ENCODE measurements around the gene ZNF652.
A peak's percentile ranks its signal among the peaks of the same experiment; 100 is the strongest.

ZNF652 gene

GRCh38 chr17:49361902-49362722 lies at the start of gene ZNF652:
ZNF652 (minus strand) TSS chr17:49362250; CDS start chr17:49317725, 44,525 bp downstream.
- DNase-seq (ENCODE audit: low read depth) = peak; percentile 90

- no peak for DNase-seq (ENCODE audit: low read depth)
These were observed 47.0 kb upstream of the ZNF652 start for GRCh38 chr17:49409066-49409465.

GRCh38 chr17:49407981-49408501 lies 46.0 kb upstream of the ZNF652 start:
- DNase-seq (ENCODE audit: low read depth) = peak; percentile 74

DNA sequence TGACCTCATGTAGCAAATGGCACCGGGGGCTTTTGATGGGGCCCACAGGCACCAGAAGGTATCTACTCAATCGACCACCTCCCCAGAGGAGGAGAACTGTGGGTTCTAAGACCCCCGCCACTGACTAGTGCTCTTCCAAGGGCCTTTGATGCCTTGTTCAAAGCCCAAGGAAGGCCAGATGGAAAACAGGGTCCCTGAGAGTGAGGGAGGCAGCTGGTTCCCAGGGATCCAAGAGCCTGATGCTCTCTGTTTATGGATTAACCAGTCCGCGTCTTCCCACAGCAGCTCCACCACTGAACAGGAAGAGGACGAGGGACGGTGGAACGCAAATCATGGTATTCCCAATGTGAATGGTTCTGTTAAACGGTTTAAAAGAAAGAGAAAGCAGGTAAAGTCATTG lies 45.0 kb upstream of the ZNF652 start:
- DNase-seq (ENCODE audit: low read depth) = no peak

GRCh38 chr17:49406421-49407061 lies 44.5 kb upstream of the ZNF652 start:
- DNase-seq (ENCODE audit: low read depth) = no peak

DNA sequence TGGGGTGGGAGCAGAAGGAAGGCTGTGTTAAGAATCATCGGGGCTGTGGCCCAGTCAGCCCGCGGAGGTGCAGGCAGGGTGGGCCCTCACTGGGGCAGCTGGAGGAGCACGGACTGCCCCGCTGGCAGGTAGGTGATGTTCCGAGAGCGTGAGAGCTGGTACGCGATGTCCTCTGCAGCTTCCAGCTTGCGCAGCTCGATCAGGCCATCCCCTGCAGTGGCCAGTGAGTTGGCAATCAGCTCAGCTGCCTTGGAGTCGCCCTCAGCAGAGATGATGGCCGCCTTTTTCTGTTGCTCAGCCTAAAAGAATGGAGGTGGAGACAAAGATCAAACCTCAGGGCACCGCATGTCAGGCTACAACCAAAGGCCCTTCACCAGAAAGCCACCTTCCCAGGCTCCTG lies 42.9 kb upstream of the ZNF652 start:
- DNase-seq (ENCODE audit: low read depth) = no peak

DNA sequence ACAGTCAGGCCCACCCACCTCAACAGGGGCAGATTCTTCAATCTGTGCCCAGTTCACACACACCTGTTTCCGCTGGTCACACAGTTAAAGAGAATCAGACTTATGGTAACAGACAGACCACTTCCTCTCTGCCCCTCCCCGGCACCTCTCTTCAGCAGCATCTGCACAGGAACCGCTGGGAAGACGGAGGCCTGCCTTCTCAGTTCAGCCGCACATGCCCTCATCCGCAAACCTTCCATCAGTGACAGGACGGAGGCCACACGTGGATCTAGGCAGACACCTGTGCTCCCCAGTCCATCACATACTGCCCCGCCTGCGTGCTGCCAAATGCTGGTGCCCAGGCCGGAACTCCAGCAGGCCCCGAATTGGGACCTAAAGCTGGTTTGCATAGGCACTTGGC lies 42.3 kb upstream of the ZNF652 start:
- DNase-seq (ENCODE audit: low read depth) = no peak

DNA sequence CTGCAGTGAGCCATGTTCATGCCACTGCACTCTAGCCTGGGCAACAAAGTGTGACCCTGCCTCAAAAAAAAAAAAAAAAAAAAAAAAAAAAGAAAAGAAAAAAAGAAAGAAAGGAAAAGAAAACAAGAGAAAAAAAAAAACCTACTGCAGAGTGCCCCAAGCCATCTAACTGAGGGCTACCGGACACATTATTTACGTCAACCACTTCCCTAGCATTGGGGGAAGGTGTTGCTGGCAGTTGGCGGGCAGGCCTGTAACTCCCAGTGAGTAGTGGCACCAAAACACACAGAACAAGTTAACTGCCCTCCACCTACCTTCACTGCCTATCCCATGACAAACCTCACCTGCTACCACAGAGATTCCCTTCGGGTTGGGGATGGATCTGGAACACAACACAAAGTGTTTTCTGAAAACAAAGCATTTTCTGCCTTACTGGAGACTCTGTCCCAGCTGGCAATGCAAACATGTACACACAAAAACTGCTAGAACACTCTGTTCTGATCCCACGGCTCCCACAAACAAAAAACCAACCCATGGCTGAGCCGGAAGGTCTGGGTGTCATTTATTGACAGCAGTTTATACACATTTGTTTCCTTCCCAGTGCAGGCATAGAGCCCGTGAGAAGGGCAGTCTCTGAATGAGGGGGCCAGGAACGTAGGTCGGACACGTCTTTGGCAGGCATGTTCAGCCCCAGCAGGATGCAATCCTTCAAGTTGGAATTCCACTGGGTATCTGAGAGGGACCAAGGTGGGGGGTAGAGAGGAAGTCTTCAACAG lies 41.7 kb upstream of the ZNF652 start:
- DNase-seq (ENCODE audit: low read depth) = no peak

DNA sequence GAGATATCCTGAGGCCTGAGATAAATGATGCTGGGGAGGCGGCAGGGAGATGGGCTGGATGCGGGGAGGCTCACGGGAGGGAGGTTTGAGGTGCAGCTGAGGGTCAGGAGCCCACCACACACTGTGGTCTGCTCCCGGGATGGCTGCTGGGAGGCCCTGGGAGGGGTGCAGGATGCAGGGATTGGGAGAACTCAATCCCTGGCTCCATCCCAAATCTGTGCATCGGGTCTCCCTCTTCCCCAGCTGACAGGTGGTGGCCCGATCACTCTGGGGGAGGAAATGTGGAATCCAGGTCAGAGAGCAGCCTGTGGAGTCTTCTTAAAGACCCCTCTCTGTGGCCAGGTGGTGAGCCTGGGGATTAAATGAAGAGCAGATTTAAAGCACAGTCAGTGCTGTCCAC lies 40.7 kb upstream of the ZNF652 start:
- DNase-seq (ENCODE audit: low read depth) = no peak

- no peak for DNase-seq (ENCODE audit: low read depth)
These were observed 40.0 kb upstream of the ZNF652 start for GRCh38 chr17:49401971-49402611.

DNA sequence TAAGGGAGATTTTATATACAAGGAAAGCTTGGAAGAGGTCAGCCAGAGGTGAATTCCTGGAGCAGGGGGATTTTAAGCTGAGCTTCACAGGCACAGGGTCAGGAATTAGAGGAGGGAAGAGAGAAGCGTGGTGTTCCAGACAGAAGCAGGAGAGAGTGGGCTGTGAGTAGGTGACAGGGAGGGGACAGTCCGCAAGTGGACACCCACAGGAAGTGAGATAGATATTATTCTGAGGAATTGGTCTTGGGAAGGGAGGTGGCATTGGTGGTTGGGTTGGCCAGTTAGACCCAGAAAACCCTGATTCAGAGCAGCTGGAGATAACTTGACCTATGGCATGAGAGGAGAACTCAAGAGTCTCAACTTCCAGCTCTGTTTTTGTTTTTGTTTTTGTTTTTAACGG lies 37.9 kb upstream of the ZNF652 start:
- no peak for DNase-seq (ENCODE audit: low read depth)

GRCh38 chr17:49397586-49397985 lies 35.5 kb upstream of the ZNF652 start:
- DNase-seq (ENCODE audit: low read depth) = no peak

- no peak for DNase-seq (ENCODE audit: low read depth)
These were observed 31.6 kb upstream of the ZNF652 start for GRCh38 chr17:49393491-49394255.

DNA sequence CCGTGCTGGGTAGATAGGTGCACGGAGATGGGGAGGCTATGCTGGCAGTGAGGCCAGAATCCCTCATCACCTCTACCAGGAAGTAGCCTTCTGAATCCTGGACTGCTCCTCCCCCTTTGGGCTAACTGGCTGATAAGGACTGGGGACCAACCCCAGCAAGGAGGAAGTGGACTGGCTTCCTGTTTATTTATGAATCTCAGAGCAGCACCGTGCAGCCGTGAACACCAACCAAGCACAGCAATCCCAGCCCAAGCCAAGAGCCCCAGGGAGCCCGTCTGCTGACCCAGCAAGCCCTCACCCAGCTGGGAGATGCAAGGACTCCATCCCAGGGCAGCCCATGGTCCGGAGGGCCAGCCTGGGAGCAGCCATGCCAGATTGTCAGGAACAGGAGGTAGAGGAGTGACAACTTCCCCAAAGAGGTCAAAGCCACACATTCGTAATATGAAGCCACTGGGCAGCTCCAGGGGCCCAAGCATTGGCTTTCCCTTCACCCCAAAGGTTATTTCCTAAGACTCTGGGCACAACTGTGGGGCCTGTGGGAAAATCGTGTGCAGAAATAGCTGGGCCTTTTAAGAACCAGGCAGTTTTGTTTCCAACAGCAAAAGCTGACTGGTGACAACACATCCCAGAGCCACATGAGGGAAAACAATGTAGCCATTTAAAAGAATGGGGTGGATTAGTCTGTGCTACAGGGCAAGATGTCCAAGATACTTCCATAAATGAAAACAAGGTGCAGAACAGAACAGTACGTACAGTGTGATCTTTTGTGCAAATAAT lies 28.7 kb upstream of the ZNF652 start:
- peak; percentile 39 for DNase-seq (ENCODE audit: low read depth)

DNA sequence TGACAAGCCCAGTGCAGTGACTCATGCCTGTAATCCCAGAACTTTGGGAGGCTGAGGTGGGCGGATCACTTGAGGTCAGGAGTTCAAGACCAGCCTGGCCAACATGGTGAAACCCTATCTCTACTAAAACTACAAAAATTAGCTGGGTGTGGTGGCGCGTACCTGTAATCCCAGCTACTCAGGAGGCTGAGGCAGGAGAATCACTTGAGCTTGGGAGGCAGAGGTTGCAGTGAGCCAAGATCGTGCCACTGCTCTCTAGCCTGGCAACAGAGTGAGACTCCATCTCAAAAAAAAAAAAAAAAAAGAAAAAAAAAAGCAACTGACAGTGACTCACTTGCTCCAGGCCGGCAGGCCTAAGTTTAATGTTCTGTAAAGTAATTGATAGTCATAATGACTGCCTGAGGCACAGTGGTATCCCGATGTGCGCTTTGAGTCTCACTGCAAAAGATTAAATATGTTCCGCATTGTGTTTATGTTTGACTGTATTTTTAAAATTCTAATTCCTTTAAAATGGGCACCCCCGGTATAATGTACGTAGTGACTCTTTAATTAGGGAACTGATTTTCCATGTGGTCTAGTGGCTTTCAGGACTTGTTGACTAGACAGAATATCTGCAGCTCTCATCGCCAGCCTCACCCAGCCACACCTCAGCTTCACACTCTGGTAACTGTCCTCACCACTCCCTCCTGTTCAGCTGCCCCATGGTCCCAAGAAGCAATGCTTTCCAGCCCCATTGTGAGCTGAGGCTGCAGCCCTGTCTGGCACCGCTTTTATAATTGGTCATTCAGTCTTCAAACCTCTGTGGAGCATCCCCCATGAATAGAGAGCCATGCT lies 27.7 kb upstream of the ZNF652 start:
- peak; percentile 86 for DNase-seq (ENCODE audit: low read depth)

DNA sequence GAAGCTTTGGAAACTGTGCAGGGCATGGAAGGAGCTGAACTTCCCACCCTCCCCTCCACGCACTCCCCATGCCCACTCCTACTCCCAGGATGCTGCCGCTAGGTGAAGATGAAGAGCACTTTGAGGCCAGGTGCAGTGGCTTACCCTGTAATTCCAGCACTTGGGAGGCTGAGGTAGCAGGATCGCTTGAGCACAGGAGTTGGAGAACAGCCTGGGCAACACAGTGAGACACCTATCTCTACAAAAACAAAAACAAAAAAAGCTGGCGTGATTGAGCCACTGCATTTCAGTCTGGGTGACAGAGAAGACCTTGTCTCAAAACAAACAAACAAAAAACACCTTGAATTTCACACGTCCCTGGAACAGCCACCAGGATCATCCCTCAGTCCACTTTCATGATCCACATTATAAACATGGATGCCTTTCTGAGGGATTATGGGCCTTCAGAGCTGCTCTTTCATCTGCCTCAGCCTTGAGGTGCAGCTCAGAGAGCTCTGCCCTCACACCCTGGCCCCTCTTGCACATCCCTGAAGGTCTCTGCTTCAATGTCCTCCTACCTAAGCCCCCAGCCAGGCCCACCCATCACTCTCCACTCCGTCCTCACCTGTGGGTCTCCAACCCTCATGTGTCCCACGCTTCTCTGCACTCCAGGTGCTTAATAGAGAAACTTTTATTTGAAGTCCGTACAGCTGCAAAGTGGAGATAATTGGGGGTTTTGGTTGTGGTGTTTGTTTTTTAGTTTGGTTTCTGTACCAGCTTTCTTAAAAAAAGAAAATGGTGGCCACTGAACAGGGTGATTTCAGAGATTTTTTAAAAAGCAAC lies 26.9 kb upstream of the ZNF652 start:
- peak; percentile 48 for DNase-seq (ENCODE audit: low read depth)

GRCh38 chr17:49388290-49388640 lies 26.2 kb upstream of the ZNF652 start:
- DNase-seq (ENCODE audit: low read depth) = no peak

DNA sequence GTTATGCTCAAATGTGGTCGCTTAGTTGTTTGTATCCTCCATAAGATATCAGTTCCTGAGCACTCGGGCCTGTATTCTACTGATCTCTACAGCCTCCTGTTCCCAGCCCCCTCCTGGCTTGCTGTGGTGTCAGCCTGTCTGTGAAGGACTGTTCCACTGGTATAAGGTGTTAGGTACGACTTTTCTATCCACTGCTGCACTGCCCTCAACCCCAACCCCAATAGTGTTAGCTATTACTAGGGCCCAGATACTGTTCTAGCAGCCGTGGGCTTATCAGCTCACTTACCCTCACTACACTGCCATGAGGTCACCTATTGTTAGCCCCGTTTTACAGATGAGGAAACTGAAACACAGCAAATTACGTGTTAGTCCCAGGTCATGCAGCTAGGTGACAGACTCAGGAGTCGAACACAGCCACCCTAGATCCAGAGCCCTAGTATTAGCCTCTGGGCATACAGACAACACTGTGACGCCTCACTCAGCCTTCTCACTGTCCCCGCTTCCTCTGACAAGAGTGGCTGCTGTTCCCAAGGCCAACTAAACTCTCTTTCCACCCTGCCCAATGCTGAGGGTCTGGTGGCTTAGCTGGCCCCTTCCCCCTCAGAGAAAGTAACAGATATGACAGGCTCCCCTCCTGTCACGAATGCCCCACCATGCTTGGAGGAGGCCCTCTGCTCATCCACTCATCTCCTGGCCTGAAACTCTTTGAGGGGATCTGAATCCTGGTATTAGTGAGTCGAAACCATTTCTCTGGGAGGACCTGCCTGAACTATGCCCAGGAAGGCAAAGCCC lies 25.6 kb upstream of the ZNF652 start:
- DNase-seq (ENCODE audit: low read depth) = no peak
